Tongue (tissue), 2 donors: ENCODE measurements around the gene KCNA2. TPM values are rescaled to one million over a fixed set of nuclear protein-coding genes. Genes with fewer than 3 reads are reported as not detected.

Experiments
- DNase-seq: peaks from one replicate; pipeline ENCODE4 v3.0.0-alpha.2; 2015
- total RNA-seq: library from RNA; depleted of rRNA; stranded (reverse); fragments of >200 nt; gene quantifications from one replicate; pipeline ENCODE4 v1.2.3, GENCODE V29; 2014

Gene KCNA2
- total RNA-seq, 1 donor from 2014 or later: 4.8 TPM

GRCh38 chr1:110566836-110567235 is 39.3 kb downstream of the KCNA2 start:
- DNase-seq: no peak

GRCh38 chr1:110565565-110565964 is 40.6 kb downstream of the KCNA2 start:
- DNase-seq: peak; percentile 25

GRCh38 chr1:110563089-110563488 is 43.1 kb downstream of the KCNA2 start:
- DNase-seq: no peak

- DNase-seq: no peak
Observed at GRCh38 chr1:110561596-110561995, 44.6 kb downstream of the KCNA2 start.

- no peak for DNase-seq
Observed at GRCh38 chr1:110559157-110559556, 47.0 kb downstream of the KCNA2 start.

GRCh38 chr1:110557481-110557880 is 48.7 kb downstream of the KCNA2 start:
- no peak for DNase-seq

- no peak for DNase-seq
Observed at GRCh38 chr1:110556471-110556807, 49.7 kb downstream of the KCNA2 start.

GRCh38 chr1:110555807-110556470 is 50.2 kb downstream of the KCNA2 start:
- DNase-seq: peak; percentile 74

GRCh38 chr1:110554871-110555801 is 51.0 kb downstream of the KCNA2 start:
- DNase-seq: peak; percentile 54

GRCh38 chr1:110551278-110551809 is 54.8 kb downstream of the KCNA2 start:
- no peak for DNase-seq

GRCh38 chr1:110549831-110550230 is 56.3 kb downstream of the KCNA2 start:
- DNase-seq: no peak

- DNase-seq: no peak
Observed at GRCh38 chr1:110548381-110548780, 57.8 kb downstream of the KCNA2 start.

GRCh38 chr1:110547017-110547416 is 59.1 kb downstream of the KCNA2 start:
- no peak for DNase-seq

- DNase-seq: no peak
Observed at GRCh38 chr1:110545492-110545891, 60.7 kb downstream of the KCNA2 start.

- DNase-seq: no peak
Observed at GRCh38 chr1:110544753-110545152, 61.4 kb downstream of the KCNA2 start.

Other genes with a start within 250 kb of the KCNA2 start
- 10.8 TPM for gene SLC16A4, start 215.3 kb downstream of the KCNA2 start, total RNA-seq
- gene LAMTOR5, start 198.7 kb downstream of the KCNA2 start, total RNA-seq: 31.0 TPM
- not detected for gene PROK1, start 155.2 kb downstream of the KCNA2 start, total RNA-seq
- gene KCNA10, start 87.2 kb downstream of the KCNA2 start, total RNA-seq: not detected
- 0.72 TPM for gene KCNA3, start 68.6 kb upstream of the KCNA2 start, total RNA-seq